Glutamatergic neuron (in vitro differentiated cells): Measurements from ENCODE around the gene SUSD6. TPM values are rescaled to one million over a fixed set of nuclear protein-coding genes. Genes with fewer than 3 reads are reported as not detected.

Source experiments
- DNase-seq: peaks from one replicate; pipeline ENCODE4 v3.0.0; 2022
- H3K27ac Mint-ChIP-seq: one replicate; pipeline ENCODE4 v1.8.0; 2020; ENCODE audit warnings: mild to moderate bottlenecking, mixed read lengths, inconsistent platforms; ENCODE audit not compliant: unreplicated experiment
- H3K27me3 Mint-ChIP-seq: one replicate; pipeline ENCODE4 v1.8.0; 2020; ENCODE audit warnings: mild to moderate bottlenecking, moderate library complexity, mixed read lengths, inconsistent platforms; ENCODE audit not compliant: unreplicated experiment
- H3K36me3 Mint-ChIP-seq: one replicate; pipeline ENCODE4 v1.8.0; 2020; ENCODE audit warnings: mild to moderate bottlenecking, mixed read lengths, inconsistent platforms; ENCODE audit not compliant: unreplicated experiment
- H3K4me1 Mint-ChIP-seq: one replicate; pipeline ENCODE4 v1.8.0; 2020; ENCODE audit warnings: mild to moderate bottlenecking, low read depth, mixed read lengths, inconsistent platforms; ENCODE audit not compliant: unreplicated experiment
- H3K4me3 Mint-ChIP-seq: one replicate; pipeline ENCODE4 v1.8.0; 2020; ENCODE audit warnings: mild to moderate bottlenecking, mixed read lengths, inconsistent platforms; ENCODE audit not compliant: unreplicated experiment
- H3K9me3 Mint-ChIP-seq: one replicate; pipeline ENCODE4 v1.8.0; 2020; ENCODE audit warnings: mild to moderate bottlenecking, moderate library complexity, mixed read lengths, inconsistent platforms; ENCODE audit not compliant: unreplicated experiment
- total RNA-seq: library from RNA; stranded (reverse); fragmentation: NEBNext Ultra II Directional; extraction: Animal tissue kit (Norgen Biotek cat#: 25700); gene quantifications from one replicate; pipeline ENCODE4 v1.2.1, GENCODE V29; 2021; ENCODE audit not compliant: unreplicated experiment
- TF ChIP-seq, protein P1 (sequence below): fragments of 200-600 bp; sonication (generic); IDR thresholded peaks from one replicate; pipeline ENCODE4 v1.5.0; 2021; ENCODE audit not compliant: partially characterized antibody, unreplicated experiment

Gene SUSD6
- total RNA-seq, 1 donor from 2014 or later, result 106 TPM

DNA sequence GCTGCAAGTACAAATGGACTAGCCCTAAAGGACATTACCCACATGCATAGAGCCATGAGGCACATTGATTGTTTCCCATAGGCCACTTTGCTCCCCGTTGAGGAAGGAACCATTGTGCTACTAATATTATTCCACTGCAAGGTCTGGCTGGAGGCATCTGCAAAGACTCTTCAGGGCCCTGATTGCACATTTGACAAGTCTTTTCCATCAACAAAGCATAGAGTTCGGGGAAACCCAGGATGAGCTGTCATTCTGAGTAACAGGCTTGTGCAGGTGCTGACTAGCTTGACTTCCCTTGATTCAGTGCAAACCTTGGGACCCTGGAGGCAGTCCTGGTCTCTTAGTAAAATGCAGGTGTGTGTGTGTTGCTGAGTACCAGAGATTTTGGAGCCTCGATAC lies 73.8 kb downstream of the SUSD6 start:
- peaks cover 21% of the 10 kb centered on the region for H3K27me3 Mint-ChIP-seq
- TF ChIP-seq, protein P1, sequence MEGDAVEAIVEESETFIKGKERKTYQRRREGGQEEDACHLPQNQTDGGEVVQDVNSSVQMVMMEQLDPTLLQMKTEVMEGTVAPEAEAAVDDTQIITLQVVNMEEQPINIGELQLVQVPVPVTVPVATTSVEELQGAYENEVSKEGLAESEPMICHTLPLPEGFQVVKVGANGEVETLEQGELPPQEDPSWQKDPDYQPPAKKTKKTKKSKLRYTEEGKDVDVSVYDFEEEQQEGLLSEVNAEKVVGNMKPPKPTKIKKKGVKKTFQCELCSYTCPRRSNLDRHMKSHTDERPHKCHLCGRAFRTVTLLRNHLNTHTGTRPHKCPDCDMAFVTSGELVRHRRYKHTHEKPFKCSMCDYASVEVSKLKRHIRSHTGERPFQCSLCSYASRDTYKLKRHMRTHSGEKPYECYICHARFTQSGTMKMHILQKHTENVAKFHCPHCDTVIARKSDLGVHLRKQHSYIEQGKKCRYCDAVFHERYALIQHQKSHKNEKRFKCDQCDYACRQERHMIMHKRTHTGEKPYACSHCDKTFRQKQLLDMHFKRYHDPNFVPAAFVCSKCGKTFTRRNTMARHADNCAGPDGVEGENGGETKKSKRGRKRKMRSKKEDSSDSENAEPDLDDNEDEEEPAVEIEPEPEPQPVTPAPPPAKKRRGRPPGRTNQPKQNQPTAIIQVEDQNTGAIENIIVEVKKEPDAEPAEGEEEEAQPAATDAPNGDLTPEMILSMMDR, result no peak
- no peak overlapping the region for H3K4me3 Mint-ChIP-seq
- DNase-seq, result no peak
- peak overlapping the region; percentile 92 for H3K27ac Mint-ChIP-seq
- H3K9me3 Mint-ChIP-seq, result peaks cover 33% of the 10 kb centered on the region
- peaks cover 76% of the 10 kb centered on the region for H3K4me1 Mint-ChIP-seq
- no peaks in the 10 kb centered on the region for H3K36me3 Mint-ChIP-seq

DNA sequence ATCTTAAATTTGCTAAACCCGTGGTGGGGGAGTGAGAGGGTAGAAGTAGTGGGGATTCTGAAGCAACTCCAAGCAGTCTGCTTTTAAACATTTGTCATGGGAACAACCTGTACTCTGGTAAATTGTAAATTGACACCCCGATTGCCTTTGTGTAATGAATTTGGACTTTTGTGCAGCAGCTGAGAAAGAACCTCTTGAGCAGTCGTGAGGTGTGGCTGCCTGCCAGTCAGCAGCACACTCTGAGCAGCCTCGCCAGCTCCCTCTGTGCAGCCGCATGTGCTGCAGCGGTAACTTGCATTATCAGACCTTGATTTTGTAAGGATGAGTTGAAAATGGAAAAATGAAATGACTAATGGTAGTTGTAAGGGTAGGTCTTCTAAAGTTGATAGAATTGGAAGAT lies 74.3 kb downstream of the SUSD6 start:
- no peak for DNase-seq
- Mint-ChIP-seq H3K36me3 (no peaks in the 10 kb centered on the region), H3K27me3 (peaks cover 21% of the 10 kb centered on the region), H3K27ac (peak overlapping the region; percentile 92), H3K4me1 (peaks cover 76% of the 10 kb centered on the region), H3K4me3 (peak overlapping the region; percentile 50), H3K9me3 (peaks cover 33% of the 10 kb centered on the region)
- TF ChIP-seq, protein P1, result no peak

DNA sequence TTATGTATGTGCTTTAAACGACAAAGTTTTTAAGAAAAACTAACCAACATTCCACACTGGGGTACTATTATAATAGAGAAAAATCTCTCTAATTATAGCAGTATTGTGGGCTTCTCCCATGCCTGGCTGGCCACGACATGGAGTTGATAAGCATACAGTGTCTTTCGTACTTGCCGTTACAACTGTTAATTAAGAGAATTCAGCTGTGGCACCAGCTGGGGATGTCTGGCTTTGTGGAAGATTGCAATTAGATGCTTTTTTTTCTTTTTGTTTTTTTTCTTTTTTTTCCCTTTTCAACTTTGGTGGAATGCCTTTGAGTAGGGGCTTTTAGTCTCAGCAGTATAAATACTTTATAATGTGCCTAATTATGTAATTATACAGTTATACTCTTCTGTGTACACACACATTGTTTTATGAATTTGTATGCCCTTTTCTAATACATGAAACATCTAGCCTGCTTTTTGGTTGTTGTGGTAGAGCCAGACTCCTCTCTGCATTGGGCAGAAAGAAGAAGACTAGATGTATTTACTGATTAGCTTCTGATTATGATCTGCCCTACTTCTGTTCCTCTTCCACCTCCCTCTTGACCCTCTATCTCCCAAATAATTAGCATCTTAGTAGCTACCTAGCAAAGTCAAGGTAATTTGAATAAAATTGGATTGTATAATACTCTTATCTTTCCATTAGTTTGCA lies 76.4 kb downstream of the SUSD6 start:
- Mint-ChIP-seq H3K4me1 (peaks cover 78% of the 10 kb centered on the region), H3K4me3 (peak overlapping the region; percentile 77), H3K36me3 (no peaks in the 10 kb centered on the region), H3K27ac (peak overlapping the region; percentile 99), H3K9me3 (peaks cover 31% of the 10 kb centered on the region), H3K27me3 (peaks cover 16% of the 10 kb centered on the region)
- TF ChIP-seq, protein P1, result no peak
- DNase-seq, result no peak

- DNase-seq, result peak; percentile 80
- peak overlapping the region; percentile 77 for H3K4me3 Mint-ChIP-seq
- TF ChIP-seq, protein P1, result no peak
These were observed 76.9 kb downstream of the SUSD6 start for GRCh38 chr14:69688299-69688649.

DNA sequence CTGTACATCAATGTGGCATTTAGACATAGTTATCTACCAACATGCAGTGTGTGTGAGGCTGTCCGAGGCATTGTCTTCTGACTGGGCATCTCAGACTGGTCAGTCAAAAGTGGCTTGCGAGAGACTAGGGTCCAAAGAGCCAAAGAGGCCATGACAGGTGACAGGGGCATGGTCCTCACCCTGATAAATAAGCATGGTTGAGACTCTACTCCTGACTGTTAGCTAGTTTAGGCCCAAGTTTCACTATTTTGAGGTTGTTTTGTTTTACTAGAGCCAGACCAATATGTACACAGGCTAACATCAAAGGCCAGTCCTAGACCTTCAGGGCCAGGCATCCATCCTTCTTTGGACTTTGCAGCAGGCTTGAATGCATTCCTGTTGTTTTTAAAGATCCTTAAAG lies 78.6 kb downstream of the SUSD6 start:
- Mint-ChIP-seq H3K4me3 (peak overlapping the region; percentile 26), H3K9me3 (peaks cover 34% of the 10 kb centered on the region), H3K36me3 (no peaks in the 10 kb centered on the region), H3K27me3 (peaks cover 18% of the 10 kb centered on the region), H3K4me1 (peaks cover 83% of the 10 kb centered on the region), H3K27ac (peak overlapping the region; percentile 99)
- no peak for DNase-seq
- TF ChIP-seq, protein P1, result no peak

More at GRCh38 chr14:69688299-69688649, 76.9 kb downstream of the SUSD6 start:
- Mint-ChIP-seq H3K4me1 (peaks cover 78% of the 10 kb centered on the region), H3K9me3 (peaks cover 34% of the 10 kb centered on the region), H3K27me3 (peaks cover 18% of the 10 kb centered on the region), H3K36me3 (no peaks in the 10 kb centered on the region), H3K27ac (peak overlapping the region; percentile 99)
